Lung (tissue), 12 donors: Measurements from ENCODE around the gene TFDP1. TPM values are rescaled to one million over a fixed set of nuclear protein-coding genes. Genes with fewer than 3 reads are reported as not detected.
"Not testable (repeated sequence)": the region's sequence is repeated elsewhere in the genome, so short reads cannot be mapped to it uniquely, and the experiment has no call there.

Experiments
- ATAC-seq: fragments of 200-7000 bp; cut with Tn5 transposase; one replicate; pipeline ENCODE4 v1.9.1; 2020; ENCODE audit warnings: moderate number of reproducible peaks; ENCODE audit not compliant: insufficient read depth, low FRiP score
- DNase-seq, 3 donors: peaks; one replicate each; pipeline ENCODE4 v3.0.0-alpha.2; 2013 to 2017
- H3K27ac ChIP-seq, 2 donors: one replicate each; pipeline ENCODE4 v1.5.1; 2013; ENCODE audit warnings: mild to moderate bottlenecking in 2 of 2, moderate library complexity in 2 of 2, control low read depth in 1 of 2, inconsistent platforms in 1 of 2, low read depth in 1 of 2, low read length in 1 of 2
- H3K27me3 ChIP-seq, 3 donors: one replicate each; pipeline ENCODE4 v1.5.1; 2013; ENCODE audit warnings: low read length in 2 of 3; ENCODE audit not compliant: control insufficient read depth in 3 of 3, insufficient read depth in 3 of 3
- H3K36me3 ChIP-seq, 4 donors: one replicate each; pipeline ENCODE4 v1.5.1; 2013; ENCODE audit warnings: low read length in 4 of 4, mild to moderate bottlenecking in 1 of 4, moderate library complexity in 1 of 4; ENCODE audit not compliant: control insufficient read depth in 4 of 4, insufficient read depth in 4 of 4
- H3K4me1 ChIP-seq, 5 donors: one replicate each; pipeline ENCODE4 v1.5.1; 2013; ENCODE audit warnings: low read length in 5 of 5, mild to moderate bottlenecking in 2 of 5, moderate library complexity in 1 of 5; ENCODE audit not compliant: control insufficient read depth in 5 of 5, insufficient read depth in 5 of 5
- H3K4me3 ChIP-seq: one replicate; pipeline ENCODE4 v1.5.1; 2013; ENCODE audit warnings: mild to moderate bottlenecking, control low read depth, moderate library complexity
- H3K9ac ChIP-seq, 2 donors: one replicate each; pipeline ENCODE4 v1.5.1; 2013; ENCODE audit warnings: low read length in 2 of 2, control low read depth in 1 of 2; ENCODE audit not compliant: insufficient read depth in 1 of 2
- H3K9me3 ChIP-seq, 4 donors: one replicate each; pipeline ENCODE4 v1.5.1; 2013; ENCODE audit warnings: low read length in 3 of 4, mild to moderate bottlenecking in 1 of 4, moderate library complexity in 1 of 4; ENCODE audit not compliant: control insufficient read depth in 4 of 4, insufficient read depth in 3 of 4
- WGBS, 2 donors: extraction: QIAGEN DNeasy Blood & Tissue Kit; methylation state at CpG; one replicate each; pipeline ENCODE4 v1.1.7; 2013; 5-methylcytosine and 5-hydroxymethylcytosine counted together
- polyA plus RNA-seq, 2 donors: library from polyadenylated mRNA; stranded (reverse); fragments of 200-250 nt; gene quantifications; one replicate each; pipeline ENCODE4 v1.2.1, GENCODE V29; 2013
- total RNA-seq, 2 donors: library from RNA; depleted of rRNA in 1 of 2; stranded (reverse); fragments of >200 nt in 1 of 2; gene quantifications; one replicate each; pipeline ENCODE4 v1.2.1, GENCODE V29; 2014 to 2021
- TF ChIP-seq, protein P1 (sequence below): IDR thresholded peaks from 2 replicates; pipeline ENCODE4 v1.5.1; 2012; ENCODE audit warnings: mild to moderate bottlenecking; ENCODE audit errors: control extremely low read depth, extremely low read depth
- donor health status: control.
- donor health status: control.
- donor health status: Bipolar disorder and iron deficiency.
- donor health status: healthy.
- donor health status: DM: yes; HTN: yes; CAD: no.

Gene TFDP1
- total and polyA plus RNA-seq, 4 donors = 19.6 to 44.2 (median 40.3) TPM

- not testable (repeated sequence) for H3K27ac ChIP-seq, H3K4me3 ChIP-seq, H3K27me3 ChIP-seq, H3K9ac ChIP-seq, H3K9me3 ChIP-seq, DNase-seq, ATAC-seq
- peaks cover 0 to 12% (median 8%) of the 10 kb centered on the region in 4 donors for H3K36me3 ChIP-seq
- H3K4me1 ChIP-seq = peaks cover 0 to 14% (median 0%) of the 10 kb centered on the region in 5 donors
- 97% methylated on average over 20 of the region's 20 CpGs for WGBS, 2 donors
These were observed 37.5 kb downstream of the TFDP1 start for GRCh38 chr13:113621986-113622550.

GRCh38 chr13:113622791-113623490 is 38.4 kb downstream of the TFDP1 start:
- Histone ChIP-seq H3K4me1 (peaks cover 0 to 11% (median 0%) of the 10 kb centered on the region in 5 donors), H3K27ac (no peak overlapping the region), H3K9ac (no peak overlapping the region), H3K9me3 (no peaks in the 10 kb centered on the region), H3K27me3 (no peaks in the 10 kb centered on the region), H3K36me3 (peaks cover 0 to 16% (median 11%) of the 10 kb centered on the region in 4 donors), H3K4me3 (no peak overlapping the region)
- ATAC-seq (no peak), DNase-seq (no peak)
- TF ChIP-seq, protein P1, sequence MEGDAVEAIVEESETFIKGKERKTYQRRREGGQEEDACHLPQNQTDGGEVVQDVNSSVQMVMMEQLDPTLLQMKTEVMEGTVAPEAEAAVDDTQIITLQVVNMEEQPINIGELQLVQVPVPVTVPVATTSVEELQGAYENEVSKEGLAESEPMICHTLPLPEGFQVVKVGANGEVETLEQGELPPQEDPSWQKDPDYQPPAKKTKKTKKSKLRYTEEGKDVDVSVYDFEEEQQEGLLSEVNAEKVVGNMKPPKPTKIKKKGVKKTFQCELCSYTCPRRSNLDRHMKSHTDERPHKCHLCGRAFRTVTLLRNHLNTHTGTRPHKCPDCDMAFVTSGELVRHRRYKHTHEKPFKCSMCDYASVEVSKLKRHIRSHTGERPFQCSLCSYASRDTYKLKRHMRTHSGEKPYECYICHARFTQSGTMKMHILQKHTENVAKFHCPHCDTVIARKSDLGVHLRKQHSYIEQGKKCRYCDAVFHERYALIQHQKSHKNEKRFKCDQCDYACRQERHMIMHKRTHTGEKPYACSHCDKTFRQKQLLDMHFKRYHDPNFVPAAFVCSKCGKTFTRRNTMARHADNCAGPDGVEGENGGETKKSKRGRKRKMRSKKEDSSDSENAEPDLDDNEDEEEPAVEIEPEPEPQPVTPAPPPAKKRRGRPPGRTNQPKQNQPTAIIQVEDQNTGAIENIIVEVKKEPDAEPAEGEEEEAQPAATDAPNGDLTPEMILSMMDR = no peak
- WGBS, 2 donors = 95 to 96% methylated on average over 29 of the region's 29 CpGs

DNA sequence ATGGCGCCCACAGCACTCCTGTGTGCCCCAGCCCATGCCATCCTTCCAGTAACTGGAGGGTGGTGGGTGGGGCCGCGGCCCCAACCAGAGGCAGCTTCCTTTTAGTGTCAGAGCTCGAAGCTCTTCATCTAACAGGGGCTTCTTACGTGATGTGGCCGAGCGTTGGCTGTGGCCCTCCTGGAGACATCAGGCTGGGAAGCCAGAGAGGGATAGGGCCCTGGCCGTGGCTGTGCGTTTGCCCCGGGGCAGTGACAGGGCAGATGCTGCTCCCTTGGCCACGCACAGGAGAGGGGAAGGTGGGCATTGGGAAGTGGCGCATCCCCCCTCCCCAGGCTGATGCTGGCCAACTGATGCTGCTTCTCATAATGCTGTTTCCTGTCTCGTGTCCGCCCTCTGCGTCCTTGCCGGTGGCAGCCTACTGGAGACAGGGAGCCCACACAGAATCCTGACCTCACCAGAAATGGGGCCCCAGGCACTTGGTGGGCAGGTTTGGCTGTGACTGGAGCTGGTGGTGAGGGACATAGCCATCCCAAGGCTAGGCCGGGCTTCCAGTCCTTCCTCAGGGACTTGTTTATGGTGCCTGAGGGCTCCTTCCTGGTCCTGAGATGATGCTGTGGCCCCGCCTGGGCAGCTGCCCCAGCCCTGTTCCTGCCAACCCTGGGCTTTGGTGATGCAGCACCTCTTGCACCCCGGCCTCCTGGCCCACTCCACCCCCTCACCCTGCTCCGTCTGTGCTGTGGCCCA is 39.1 kb downstream of the TFDP1 start:
- WGBS, 2 donors = 91 to 93% methylated on average over 19 to 20 of the region's 20 CpGs
- no peaks in the 10 kb centered on the region for H3K27me3 ChIP-seq
- no peaks in the 10 kb centered on the region for H3K9me3 ChIP-seq
- no peak overlapping the region for H3K9ac ChIP-seq
- peak; percentile 16 to 56 (median 24) for DNase-seq
- no peak overlapping the region for H3K4me3 ChIP-seq
- TF ChIP-seq, protein P1 = no peak
- no peak for ATAC-seq
- no peak overlapping the region for H3K27ac ChIP-seq
- peaks cover 0 to 16% (median 11%) of the 10 kb centered on the region in 4 donors for H3K36me3 ChIP-seq
- H3K4me1 ChIP-seq = peaks cover 0 to 11% (median 0%) of the 10 kb centered on the region in 5 donors

DNA sequence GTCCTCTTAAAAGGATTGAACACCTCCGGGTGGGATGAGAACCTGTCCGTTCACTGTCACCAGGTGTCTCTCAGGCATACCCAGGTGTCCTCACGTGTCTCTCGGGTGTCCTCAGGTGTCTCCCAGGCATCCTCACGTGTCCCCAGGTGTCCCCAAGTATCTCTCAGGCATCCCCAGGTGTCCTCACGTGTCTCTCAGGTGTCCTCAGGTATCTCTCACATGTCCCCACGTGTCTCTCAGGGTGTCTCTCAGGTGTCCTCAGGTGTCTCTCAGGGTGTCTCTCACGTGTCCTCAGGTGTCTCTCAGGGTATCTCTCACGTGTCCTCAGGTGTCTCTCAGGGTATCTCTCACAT is 39.7 kb downstream of the TFDP1 start:
- Histone ChIP-seq H3K4me3 (no peak overlapping the region), H3K36me3 (peaks cover 0 to 16% (median 11%) of the 10 kb centered on the region in 4 donors), H3K27ac (no peak overlapping the region), H3K9me3 (no peaks in the 10 kb centered on the region), H3K9ac (no peak overlapping the region), H3K27me3 (no peaks in the 10 kb centered on the region), H3K4me1 (peaks cover 0 to 11% (median 0%) of the 10 kb centered on the region in 5 donors)
- TF ChIP-seq, protein P1 = no peak
- ATAC-seq = no peak
- 96 to 97% methylated on average over 9 of the region's 9 CpGs for WGBS, 2 donors
- DNase-seq = no peak

DNA sequence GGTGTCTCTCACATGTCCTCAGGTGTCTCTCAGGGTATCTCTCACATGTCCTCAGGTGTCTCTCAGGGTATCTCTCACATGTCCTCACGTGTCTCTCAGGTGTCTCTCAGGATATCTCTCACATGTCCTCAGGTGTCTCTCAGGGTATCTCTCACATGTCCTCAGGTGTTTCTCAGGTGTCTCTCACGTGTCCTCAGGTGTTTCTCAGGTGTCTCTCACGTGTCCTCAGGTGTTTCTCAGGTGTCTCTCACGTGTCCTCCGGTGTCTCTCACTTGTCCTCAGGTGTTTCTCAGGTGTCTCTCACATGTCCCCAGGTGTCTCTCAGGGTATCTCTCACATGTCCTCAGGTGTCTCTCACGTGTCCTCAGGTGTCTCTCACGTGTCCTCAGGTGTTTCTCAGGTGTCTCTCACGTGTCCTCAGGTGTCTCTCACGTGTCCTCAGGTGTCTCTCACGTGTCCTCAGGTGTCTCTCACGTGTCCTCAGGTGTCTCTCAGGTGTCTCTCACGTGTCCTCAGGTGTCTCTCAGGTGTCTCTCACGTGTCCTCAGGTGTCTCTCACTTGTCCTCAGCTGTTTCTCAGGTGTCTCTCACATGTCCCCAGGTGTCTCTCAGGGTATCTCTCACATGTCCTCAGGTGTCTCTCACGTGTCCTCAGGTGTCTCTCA is 40.2 kb downstream of the TFDP1 start:
- 94 to 97% methylated on average over 14 of the region's 14 CpGs for WGBS, 2 donors
- not testable (repeated sequence) for H3K9ac ChIP-seq, DNase-seq, H3K9me3 ChIP-seq, H3K4me3 ChIP-seq, H3K27ac ChIP-seq, ATAC-seq, H3K27me3 ChIP-seq
- Histone ChIP-seq H3K36me3 (peaks cover 0 to 13% (median 11%) of the 10 kb centered on the region in 4 donors), H3K4me1 (peaks cover 0 to 11% (median 0%) of the 10 kb centered on the region in 5 donors)
